ENCODE results near the gene PRSS1.
"Not testable (repeated sequence)": the region's sequence is repeated elsewhere in the genome, so short reads cannot be mapped to it uniquely, and the experiment has no call there.

The PRSS1 gene

DNA sequence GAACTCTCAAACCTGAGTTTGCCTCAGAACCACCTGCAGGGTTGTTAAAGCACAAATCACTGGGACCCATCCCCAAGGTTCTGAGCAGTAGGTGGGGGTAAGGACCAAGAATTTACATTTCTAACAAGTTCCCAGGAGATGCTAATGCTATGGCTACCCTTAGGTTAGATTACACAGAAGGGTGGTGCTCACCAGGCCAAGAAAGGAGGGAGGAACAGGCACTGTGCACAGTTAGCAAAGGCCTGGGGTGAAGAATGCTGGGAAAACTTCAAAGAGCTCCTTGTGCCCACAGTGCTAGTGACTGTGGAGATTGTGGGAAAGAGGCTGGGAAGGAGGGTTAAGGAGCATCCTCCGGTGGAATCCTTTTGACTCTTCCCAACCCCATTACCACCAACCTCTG is 12.8 kb downstream of the PRSS1 start:
- CTCF ChIA-PET, result no interaction called here
- POLR2A ChIA-PET, result no interaction called here

DNA sequence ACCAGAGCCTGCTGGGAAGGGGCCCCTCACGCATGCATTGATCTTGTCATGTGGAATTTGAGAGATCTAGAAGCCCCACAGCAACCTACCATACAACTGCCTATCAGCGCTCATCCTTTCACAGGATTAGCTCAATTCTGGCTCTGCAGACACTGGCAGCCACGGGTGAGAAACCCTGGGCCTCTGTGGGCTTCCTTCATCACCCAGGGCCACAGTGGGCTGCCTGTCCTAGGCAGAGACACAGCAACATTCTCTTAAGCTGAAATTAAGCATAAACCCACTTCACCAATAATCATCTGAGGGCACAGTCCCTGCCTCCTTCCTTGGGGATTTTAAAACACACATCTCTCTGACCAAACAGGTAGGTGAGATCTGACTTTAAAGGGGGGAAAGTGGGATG is 18.2 kb downstream of the PRSS1 start:
- CTCF ChIA-PET, result interaction anchor here (0.9 to 2.2 kb wide), 3 partner anchors 10 to 233 kb away, joined by 4 to 7 read pairs (median 6); no protein-coding TSS in a partner anchor

More for the DNA sequence above, 12.8 kb downstream of the PRSS1 start:
- DNase-seq (ENCODE audit: low read depth, low spot score), result no peak
- TF ChIP-seq, protein P1, sequence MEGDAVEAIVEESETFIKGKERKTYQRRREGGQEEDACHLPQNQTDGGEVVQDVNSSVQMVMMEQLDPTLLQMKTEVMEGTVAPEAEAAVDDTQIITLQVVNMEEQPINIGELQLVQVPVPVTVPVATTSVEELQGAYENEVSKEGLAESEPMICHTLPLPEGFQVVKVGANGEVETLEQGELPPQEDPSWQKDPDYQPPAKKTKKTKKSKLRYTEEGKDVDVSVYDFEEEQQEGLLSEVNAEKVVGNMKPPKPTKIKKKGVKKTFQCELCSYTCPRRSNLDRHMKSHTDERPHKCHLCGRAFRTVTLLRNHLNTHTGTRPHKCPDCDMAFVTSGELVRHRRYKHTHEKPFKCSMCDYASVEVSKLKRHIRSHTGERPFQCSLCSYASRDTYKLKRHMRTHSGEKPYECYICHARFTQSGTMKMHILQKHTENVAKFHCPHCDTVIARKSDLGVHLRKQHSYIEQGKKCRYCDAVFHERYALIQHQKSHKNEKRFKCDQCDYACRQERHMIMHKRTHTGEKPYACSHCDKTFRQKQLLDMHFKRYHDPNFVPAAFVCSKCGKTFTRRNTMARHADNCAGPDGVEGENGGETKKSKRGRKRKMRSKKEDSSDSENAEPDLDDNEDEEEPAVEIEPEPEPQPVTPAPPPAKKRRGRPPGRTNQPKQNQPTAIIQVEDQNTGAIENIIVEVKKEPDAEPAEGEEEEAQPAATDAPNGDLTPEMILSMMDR (IDR thresholded peaks at IDR 0.05; ENCODE audit: insufficient read depth, low read length, missing control alignments), result no peak
- no peak overlapping the region for H3K4me3 ChIP-seq (ENCODE audit: low read depth, low read length)

DNA sequence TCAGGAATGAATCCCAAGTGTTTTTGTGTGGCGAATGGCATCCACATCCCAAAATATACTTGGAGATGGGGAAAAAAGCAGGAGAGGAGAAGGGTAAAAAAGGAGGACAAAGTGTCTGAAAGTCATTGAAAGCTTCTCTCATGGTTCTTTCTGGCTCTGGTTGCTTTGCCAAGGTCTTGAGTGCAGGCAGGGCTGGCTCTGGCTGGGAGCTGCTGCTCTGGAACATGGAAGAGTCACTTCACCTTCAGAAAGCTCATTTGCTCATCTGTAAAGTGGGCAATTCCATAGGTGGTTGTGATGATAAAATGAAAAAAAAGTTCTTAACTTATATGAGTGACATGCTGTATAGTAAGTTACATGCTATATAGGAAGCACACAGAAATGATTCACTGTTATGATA is 18.6 kb downstream of the PRSS1 start:
- POLR2A ChIA-PET, result no interaction called here
- no peak for DNase-seq (ENCODE audit: low read depth, low spot score)
- TF ChIP-seq, protein P1 (IDR thresholded peaks at IDR 0.05; ENCODE audit: insufficient read depth, low read length, missing control alignments), result no peak
- CTCF ChIA-PET, result interaction anchor here (0.9 to 2.2 kb wide), 3 partner anchors 9 to 233 kb away, joined by 4 to 7 read pairs (median 6); no protein-coding TSS in a partner anchor
- no peak overlapping the region for H3K4me3 ChIP-seq (ENCODE audit: low read depth, low read length)

More for the DNA sequence above, 18.2 kb downstream of the PRSS1 start:
- no peak overlapping the region for H3K4me3 ChIP-seq (ENCODE audit: low read depth, low read length)
- DNase-seq (ENCODE audit: low read depth, low spot score), result no peak
- POLR2A ChIA-PET, result no interaction called here
- TF ChIP-seq, protein P1 (IDR thresholded peaks at IDR 0.05; ENCODE audit: insufficient read depth, low read length, missing control alignments), result no peak

DNA sequence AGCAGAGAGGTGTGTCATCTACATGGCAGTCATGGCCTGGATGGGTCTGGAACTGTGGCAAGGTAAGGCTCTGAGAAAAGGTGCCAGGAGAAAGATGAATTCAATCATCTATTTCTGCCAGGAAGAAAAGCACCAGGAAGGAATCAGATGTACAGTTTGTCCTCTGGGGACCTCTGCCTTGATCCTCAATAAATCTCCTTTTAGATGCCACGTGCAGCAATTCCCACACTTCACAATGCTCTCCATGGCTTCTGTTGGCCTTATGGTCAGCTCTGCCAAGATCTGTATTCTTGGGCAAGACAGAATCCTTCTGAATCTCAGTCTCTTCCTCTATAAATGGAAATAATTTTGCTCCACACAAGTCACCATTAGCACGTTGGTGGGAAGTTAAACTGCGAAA is 19.6 kb downstream of the PRSS1 start:
- POLR2A ChIA-PET; DNase-seq (ENCODE audit: low read depth, low spot score); H3K4me3 ChIP-seq (ENCODE audit: low read depth, low read length): not testable (repeated sequence)
- CTCF ChIA-PET, result interaction anchor here (1.5 to 2.2 kb wide), 2 partner anchors 8 to 15 kb away, joined by 6 to 7 read pairs; no protein-coding TSS in a partner anchor

DNA sequence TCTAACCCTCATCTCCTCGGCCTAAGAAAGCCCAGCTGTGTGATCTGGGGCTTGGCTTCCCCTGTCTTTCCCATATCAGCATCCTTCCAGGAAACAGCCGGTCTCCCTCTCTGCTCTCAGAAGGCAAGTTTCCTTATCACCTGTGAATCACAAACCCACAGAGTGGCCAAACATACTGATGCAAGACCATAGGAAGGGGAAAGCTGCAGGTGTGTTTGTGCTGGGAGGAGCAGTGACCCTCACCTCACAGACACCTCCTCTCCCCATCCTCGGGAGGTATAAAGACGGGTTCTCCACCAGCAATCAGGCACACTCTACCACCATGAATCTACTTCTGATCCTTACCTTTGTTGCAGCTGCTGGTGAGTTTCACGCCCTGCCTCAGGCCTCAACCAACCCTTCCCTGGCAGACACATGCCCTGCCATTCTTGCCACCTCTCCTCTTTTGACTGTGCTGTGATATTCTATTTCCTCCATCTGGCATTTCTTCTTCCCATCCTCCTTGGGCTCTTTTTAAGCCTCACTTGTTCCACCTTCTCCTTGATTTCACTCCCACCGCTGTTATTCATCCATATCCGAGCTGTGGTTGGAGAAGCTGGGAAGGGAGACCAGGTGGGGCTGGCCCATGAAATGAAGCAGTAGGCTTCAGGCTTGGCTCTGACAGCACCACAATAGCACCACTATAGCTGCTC is 21.5 kb downstream of the PRSS1 start, which contains the start of gene PRSS2:
Gene PRSS2 (plus strand): TSS at position 310 of the 692 bp plus-strand sequence. CDS start 13 bp downstream, at position 323.
- ChIA-PET POLR2A (no interaction called here), CTCF (interaction anchor here (2.7 kb wide), 1 partner anchor 11 kb away, joined by 17 read pairs; no protein-coding TSS in a partner anchor)
- DNase-seq (ENCODE audit: low read depth, low spot score), result no peak
- TF ChIP-seq, protein P1 (IDR thresholded peaks at IDR 0.05; ENCODE audit: insufficient read depth, low read length, missing control alignments), result no peak
- no peak within 1 kb of the TSS for H3K4me3 ChIP-seq (ENCODE audit: low read depth, low read length)

DNA sequence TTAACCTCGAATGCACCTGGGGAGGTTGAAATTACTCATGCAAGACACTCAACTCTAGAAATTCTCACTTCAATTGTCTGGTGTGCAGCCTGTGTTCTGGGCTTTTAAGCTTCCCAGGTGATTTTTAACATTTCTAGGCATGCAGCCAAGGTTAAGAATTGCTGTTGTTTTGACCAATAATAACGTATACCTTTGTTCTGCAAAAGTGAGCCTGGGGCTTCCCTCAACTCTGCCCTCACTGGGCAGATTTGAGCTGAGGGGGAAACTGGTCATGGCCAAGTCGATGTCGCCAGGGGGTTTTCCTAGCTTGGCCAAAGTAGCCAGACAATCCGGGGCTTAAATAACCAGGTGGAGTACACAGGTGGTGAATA is 22.1 kb downstream of the PRSS1 start:
- TF ChIP-seq, protein P1 (IDR thresholded peaks at IDR 0.05; ENCODE audit: insufficient read depth, low read length, missing control alignments), result no peak
- ChIA-PET CTCF (interaction anchor here (2.7 kb wide), 1 partner anchor 11 kb away, joined by 17 read pairs; no protein-coding TSS in a partner anchor), POLR2A (no interaction called here)
- no peak for DNase-seq (ENCODE audit: low read depth, low spot score)
- H3K4me3 ChIP-seq (ENCODE audit: low read depth, low read length), result no peak overlapping the region

Data from AG04449 (cell line).